Measurements from ENCODE around the gene B3GALNT2.

B3GALNT2 gene

DNA sequence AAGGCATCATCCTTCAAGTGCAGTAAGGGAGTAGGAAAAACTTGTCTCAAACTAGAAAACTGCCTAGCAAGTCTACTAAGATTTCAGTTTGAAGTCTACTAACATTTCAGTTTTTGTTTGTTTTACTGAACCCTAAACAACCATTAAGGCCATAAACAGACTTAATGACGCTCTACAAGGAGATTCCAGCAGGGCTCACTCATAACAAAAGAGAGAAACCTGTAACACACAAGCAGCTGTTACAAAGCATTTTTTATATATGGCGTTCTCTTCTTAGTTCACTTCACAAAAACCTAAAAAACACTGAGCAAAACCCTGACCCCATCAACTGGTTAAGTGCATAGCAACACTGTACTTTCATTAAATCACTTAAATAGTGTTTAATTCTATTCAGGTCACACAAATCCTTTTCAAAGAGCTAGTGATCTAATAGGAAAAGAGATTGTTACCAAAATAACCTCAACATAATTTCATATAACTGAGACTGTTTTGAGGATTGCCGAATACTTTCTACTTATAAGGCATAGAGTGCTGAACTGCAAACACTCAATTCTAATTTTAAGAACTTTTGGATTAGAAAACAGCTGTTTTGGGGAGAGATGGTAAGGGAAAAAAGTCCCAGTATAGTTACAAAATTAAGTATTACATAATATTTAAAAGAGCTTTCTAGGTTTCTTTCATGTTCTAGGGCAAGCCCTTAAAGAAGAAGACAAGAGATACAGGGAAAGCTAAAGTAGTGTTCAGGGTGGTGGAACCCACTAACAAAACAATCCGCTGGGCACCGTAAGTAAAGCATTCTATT, 1.4 kb downstream of the B3GALNT2 start:
- TF ChIP-seq, protein P1, sequence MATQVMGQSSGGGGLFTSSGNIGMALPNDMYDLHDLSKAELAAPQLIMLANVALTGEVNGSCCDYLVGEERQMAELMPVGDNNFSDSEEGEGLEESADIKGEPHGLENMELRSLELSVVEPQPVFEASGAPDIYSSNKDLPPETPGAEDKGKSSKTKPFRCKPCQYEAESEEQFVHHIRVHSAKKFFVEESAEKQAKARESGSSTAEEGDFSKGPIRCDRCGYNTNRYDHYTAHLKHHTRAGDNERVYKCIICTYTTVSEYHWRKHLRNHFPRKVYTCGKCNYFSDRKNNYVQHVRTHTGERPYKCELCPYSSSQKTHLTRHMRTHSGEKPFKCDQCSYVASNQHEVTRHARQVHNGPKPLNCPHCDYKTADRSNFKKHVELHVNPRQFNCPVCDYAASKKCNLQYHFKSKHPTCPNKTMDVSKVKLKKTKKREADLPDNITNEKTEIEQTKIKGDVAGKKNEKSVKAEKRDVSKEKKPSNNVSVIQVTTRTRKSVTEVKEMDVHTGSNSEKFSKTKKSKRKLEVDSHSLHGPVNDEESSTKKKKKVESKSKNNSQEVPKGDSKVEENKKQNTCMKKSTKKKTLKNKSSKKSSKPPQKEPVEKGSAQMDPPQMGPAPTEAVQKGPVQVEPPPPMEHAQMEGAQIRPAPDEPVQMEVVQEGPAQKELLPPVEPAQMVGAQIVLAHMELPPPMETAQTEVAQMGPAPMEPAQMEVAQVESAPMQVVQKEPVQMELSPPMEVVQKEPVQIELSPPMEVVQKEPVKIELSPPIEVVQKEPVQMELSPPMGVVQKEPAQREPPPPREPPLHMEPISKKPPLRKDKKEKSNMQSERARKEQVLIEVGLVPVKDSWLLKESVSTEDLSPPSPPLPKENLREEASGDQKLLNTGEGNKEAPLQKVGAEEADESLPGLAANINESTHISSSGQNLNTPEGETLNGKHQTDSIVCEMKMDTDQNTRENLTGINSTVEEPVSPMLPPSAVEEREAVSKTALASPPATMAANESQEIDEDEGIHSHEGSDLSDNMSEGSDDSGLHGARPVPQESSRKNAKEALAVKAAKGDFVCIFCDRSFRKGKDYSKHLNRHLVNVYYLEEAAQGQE (IDR thresholded peaks at IDR 0.05; ENCODE audit: insufficient read depth in 1 of 2, low read depth in 2 of 2, low read length in 2 of 2), result no peak
- no peak for TF ChIP-seq SIN3A (IDR thresholded peaks at IDR 0.05; ENCODE audit: borderline replicate concordance, insufficient read depth, low read length)
- TF ChIP-seq POLR2AphosphoS5 (IDR thresholded peaks at IDR 0.05; ENCODE audit: low read depth, low read length), result no peak
- no peak for TF ChIP-seq FOXP2 (optimal IDR thresholded peaks at IDR 0.05; ENCODE audit: borderline replicate concordance, extremely low read depth, extremely low read length, insufficient read depth)
- TF ChIP-seq TAF1 (IDR thresholded peaks at IDR 0.05; ENCODE audit: borderline replicate concordance, insufficient read depth, low read length), result no peak

DNA sequence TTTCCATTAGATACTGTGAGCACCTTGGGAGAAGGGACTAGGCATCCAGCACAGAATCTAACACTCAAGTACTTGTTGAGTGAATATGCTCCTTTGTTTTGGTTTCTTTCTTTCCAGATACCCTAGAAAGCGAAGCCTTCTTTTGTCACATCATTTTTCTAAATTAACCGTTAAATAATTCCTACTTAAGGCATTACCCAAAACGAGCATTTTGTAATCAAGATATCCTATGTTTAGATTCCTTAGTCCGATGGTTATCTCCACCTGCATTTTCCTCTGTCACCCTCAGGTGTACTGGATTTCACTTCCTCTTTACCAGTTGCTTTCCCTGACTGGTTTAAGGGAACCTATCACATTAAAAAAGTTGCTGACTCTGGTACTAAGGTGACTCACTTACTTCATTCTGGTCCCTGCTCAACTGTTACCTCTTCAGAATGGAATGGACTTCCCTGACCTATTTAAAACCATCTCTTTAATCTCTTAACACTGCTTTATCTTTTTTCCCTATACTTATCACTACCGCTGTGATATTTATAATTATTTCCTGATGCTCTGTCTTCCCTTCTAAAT, 3.2 kb downstream of the B3GALNT2 start:
- TF ChIP-seq POLR2AphosphoS5 (IDR thresholded peaks at IDR 0.05; ENCODE audit: low read depth, low read length), result no peak
- TF ChIP-seq TAF1 (IDR thresholded peaks at IDR 0.05; ENCODE audit: borderline replicate concordance, insufficient read depth, low read length), result no peak
- TF ChIP-seq, protein P1 (IDR thresholded peaks at IDR 0.05; ENCODE audit: insufficient read depth in 1 of 2, low read depth in 2 of 2, low read length in 2 of 2), result no peak
- TF ChIP-seq SIN3A (IDR thresholded peaks at IDR 0.05; ENCODE audit: borderline replicate concordance, insufficient read depth, low read length), result no peak
- TF ChIP-seq FOXP2 (optimal IDR thresholded peaks at IDR 0.05; ENCODE audit: borderline replicate concordance, extremely low read depth, extremely low read length, insufficient read depth), result no peak

DNA sequence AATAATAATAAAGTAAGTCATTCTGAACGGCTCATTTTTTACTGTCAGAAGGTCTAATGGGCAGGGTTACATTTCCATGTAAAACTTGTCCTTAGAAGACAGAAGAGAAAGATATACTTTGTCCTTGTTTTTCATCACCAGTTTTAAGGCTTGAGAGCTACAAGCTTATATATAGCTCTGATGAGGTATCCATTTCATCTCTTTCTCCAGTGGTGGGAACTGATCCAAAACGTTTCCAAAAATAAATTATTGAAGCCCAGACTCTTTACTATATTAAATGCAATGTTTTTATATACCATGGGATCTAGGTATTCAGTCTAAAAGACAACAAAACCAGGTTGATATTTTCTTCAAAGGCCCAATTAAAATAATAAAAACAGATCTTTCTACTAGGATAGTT, 8.7 kb downstream of the B3GALNT2 start:
- TF ChIP-seq POLR2AphosphoS5 (IDR thresholded peaks at IDR 0.05; ENCODE audit: low read depth, low read length), result no peak
- TF ChIP-seq, protein P1 (IDR thresholded peaks at IDR 0.05; ENCODE audit: insufficient read depth in 1 of 2, low read depth in 2 of 2, low read length in 2 of 2), result no peak
- no peak for TF ChIP-seq FOXP2 (optimal IDR thresholded peaks at IDR 0.05; ENCODE audit: borderline replicate concordance, extremely low read depth, extremely low read length, insufficient read depth)
- TF ChIP-seq TAF1 (IDR thresholded peaks at IDR 0.05; ENCODE audit: borderline replicate concordance, insufficient read depth, low read length), result no peak
- TF ChIP-seq SIN3A (IDR thresholded peaks at IDR 0.05; ENCODE audit: borderline replicate concordance, insufficient read depth, low read length), result no peak

DNA sequence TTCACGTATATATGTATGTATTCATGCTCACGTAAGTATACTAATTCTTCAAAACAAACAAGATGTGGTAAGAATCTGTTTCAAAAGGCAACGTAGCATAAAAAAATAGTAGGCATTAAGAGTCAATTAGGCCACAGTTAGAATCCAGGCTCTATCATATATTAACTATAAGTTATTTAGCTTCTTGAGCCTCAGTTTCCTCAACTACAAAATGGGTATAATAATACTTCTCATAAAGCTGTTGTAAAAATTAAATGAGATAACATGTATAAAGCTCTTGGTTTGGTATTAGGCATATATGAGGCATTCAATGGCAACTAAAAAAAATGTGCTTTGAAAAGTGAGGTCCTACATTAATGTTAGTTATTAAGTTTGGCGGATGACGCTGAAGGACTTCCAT, 9.2 kb downstream of the B3GALNT2 start:
- TF ChIP-seq FOXP2 (optimal IDR thresholded peaks at IDR 0.05; ENCODE audit: borderline replicate concordance, extremely low read depth, extremely low read length, insufficient read depth) (no peak), TAF1 (IDR thresholded peaks at IDR 0.05; ENCODE audit: borderline replicate concordance, insufficient read depth, low read length) (no peak), SIN3A (IDR thresholded peaks at IDR 0.05; ENCODE audit: borderline replicate concordance, insufficient read depth, low read length) (no peak)
- TF ChIP-seq, protein P1 (IDR thresholded peaks at IDR 0.05; ENCODE audit: insufficient read depth in 1 of 2, low read depth in 2 of 2, low read length in 2 of 2), result no peak

Measured in PFSK-1 (cell line).